Brain microvascular endothelial cell (primary cell): ENCODE results near the gene RYR2.

Experiments used
- DNase-seq: peaks from one replicate; pipeline ENCODE4 v3.0.0-alpha.2; 2020
- H3K27ac ChIP-seq: fragments of 250-450 bp; sonication (Bioruptor Pico); 2 replicates; pipeline ENCODE4 v1.5.1; 2020; ENCODE audit warnings: mild to moderate bottlenecking, moderate library complexity
- H3K27me3 ChIP-seq: fragments of 250-450 bp; sonication (Bioruptor Pico); replicated peaks from 2 replicates; pipeline ENCODE4 v1.5.1; 2020; ENCODE audit warnings: mild to moderate bottlenecking
- H3K36me3 ChIP-seq: fragments of 250-450 bp; sonication (Bioruptor Pico); replicated peaks from 2 replicates; pipeline ENCODE4 v1.5.1; 2020; ENCODE audit warnings: mild to moderate bottlenecking
- H3K4me3 ChIP-seq: 2 replicates; pipeline ENCODE4 v1.5.1; 2011; ENCODE audit warnings: low read depth, mild to moderate bottlenecking, control low read depth, low read length, moderate library complexity
- in situ Hi-C: cut with HindIII; loops from 2 replicates; pipeline ENCODE4 v1.10.0; 2017; ENCODE audit warnings: low sequenced_read_pairs, low pct_ligation_motif_present
- TF ChIP-seq, protein P1 (sequence below): IDR thresholded peaks from 2 replicates; pipeline ENCODE4 v1.5.1; 2011; ENCODE audit warnings: low read depth, mild to moderate bottlenecking, moderate library complexity, low read length, control low read depth, inconsistent platforms; ENCODE audit errors: missing control alignments

RYR2 gene

DNA sequence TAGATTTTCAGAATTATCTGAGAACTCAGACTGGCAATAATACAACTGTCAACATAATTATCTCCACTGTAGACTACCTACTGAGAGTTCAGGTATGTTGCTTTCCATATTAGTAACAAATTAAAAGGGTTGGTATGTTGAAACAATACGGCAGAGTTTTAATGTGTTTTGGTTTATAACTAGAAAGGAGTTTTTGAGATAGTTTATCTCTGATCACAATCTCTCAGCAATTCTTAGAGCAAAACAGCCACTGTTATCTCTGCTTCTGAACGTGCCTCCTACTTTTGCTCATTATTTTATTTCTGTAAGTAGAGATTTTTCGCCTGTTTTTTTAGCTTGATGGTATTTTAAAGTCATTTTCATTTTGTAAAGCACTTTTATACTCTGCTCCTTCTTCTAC is 730.0 kb downstream of the RYR2 start:
- no peak overlapping the region for H3K4me3 ChIP-seq
- H3K27ac ChIP-seq, result no peak overlapping the region
- no peaks in the 10 kb centered on the region for H3K36me3 ChIP-seq
- in situ Hi-C loops, result no loop called here
- H3K27me3 ChIP-seq, result no peaks in the 10 kb centered on the region
- TF ChIP-seq, protein P1, sequence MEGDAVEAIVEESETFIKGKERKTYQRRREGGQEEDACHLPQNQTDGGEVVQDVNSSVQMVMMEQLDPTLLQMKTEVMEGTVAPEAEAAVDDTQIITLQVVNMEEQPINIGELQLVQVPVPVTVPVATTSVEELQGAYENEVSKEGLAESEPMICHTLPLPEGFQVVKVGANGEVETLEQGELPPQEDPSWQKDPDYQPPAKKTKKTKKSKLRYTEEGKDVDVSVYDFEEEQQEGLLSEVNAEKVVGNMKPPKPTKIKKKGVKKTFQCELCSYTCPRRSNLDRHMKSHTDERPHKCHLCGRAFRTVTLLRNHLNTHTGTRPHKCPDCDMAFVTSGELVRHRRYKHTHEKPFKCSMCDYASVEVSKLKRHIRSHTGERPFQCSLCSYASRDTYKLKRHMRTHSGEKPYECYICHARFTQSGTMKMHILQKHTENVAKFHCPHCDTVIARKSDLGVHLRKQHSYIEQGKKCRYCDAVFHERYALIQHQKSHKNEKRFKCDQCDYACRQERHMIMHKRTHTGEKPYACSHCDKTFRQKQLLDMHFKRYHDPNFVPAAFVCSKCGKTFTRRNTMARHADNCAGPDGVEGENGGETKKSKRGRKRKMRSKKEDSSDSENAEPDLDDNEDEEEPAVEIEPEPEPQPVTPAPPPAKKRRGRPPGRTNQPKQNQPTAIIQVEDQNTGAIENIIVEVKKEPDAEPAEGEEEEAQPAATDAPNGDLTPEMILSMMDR, result no peak
- no peak for DNase-seq

DNA sequence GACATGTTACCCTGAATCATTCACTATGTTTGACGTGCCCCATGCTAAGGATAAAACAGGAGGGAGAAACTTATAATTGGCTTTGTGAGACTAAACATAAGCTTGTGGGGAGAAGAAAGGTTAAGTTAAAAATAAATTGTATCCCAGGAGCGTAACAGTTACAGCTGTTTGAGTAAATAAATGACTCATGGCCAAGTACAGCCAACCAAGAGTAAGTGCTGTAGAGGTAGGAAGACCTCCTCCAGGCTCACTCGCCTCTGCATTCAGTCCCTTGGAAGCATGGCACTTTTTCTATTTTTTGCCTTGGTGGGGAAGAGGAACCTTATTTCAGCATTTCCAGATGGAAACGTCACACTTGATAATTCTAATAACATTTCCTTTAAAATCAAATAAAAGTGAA is 732.3 kb downstream of the RYR2 start:
- TF ChIP-seq, protein P1, result no peak
- no peak for DNase-seq
- Histone ChIP-seq H3K36me3 (no peaks in the 10 kb centered on the region), H3K27ac (no peak overlapping the region), H3K27me3 (no peaks in the 10 kb centered on the region), H3K4me3 (no peak overlapping the region)
- in situ Hi-C loops, result no loop called here

DNA sequence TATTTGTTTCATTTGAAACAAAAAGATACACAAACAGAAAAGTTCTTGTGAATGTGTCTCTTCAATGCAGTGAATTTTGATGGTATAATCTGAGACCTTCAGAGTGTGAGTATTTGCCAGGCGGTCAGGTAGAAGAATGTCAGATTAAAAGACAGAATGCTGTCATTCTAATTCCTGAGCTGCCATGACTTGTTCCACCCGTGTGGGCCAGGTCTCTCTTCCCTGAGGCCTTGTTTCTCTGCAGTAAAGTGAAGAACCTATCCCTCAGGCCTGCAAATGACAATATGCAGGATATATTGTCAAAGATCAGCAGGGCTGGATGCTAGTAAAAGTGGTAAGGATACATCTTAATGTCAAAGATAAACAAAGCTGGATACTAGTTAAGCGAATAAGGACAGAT is 737.4 kb downstream of the RYR2 start:
- Histone ChIP-seq H3K36me3 (no peaks in the 10 kb centered on the region), H3K4me3 (no peak overlapping the region), H3K27me3 (no peaks in the 10 kb centered on the region), H3K27ac (no peak overlapping the region)
- no peak for DNase-seq
- TF ChIP-seq, protein P1, result no peak
- in situ Hi-C loops, result no loop called here

DNA sequence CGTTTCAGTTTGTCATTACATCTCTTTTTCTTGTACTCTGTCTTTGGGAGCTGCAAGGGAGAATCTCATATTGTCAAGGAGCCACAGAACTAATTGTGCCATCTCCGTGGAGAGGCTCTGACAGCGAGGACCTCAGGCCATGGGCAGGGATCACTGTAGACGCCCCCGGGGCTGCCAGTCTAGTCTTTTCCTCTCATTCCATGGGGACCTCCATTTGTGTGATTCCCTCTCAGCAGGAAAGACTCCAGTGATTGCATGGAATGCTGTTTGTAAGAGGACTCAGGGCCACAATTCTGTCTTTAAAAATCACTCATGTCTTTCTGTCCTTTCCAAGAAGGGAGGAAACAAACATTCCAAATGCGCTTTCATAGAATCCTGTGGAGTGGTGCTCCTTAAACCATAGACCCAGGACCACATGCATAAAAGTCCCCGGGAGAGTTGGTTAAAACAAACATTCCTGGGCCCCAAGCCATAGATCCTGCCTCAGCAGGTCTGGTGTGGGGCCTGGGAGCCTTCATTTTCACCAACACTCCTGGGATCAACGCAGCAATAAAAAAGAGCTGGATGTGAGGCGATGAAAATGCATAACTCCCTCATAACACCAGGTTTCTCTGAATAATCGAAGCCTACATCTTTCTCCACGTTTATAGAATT is 744.2 kb downstream of the RYR2 start:
- Histone ChIP-seq H3K36me3 (no peaks in the 10 kb centered on the region), H3K27ac (no peak overlapping the region), H3K4me3 (no peak overlapping the region), H3K27me3 (no peaks in the 10 kb centered on the region)
- in situ Hi-C loops, result no loop called here
- TF ChIP-seq, protein P1, result no peak
- DNase-seq, result no peak

DNA sequence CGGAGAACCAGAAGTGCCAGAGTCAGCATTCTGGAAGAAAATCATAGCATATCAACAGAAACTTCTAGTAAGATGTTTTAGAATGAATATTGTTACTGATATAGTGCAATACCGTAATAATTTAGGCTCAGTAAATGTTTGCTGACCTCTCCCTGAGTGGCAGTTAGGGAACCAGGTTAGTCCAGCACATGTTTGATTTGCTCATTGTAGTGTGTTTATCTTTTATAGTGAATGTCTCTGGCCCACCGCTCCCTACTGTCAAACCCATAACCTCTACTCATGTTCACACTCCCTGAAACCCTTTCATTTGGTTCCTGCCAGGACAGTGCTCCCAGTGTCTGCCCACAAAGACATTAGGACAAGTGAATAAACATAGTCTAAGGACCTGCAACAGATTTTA is 746.1 kb downstream of the RYR2 start:
- Histone ChIP-seq H3K36me3 (no peaks in the 10 kb centered on the region), H3K27me3 (no peaks in the 10 kb centered on the region), H3K27ac (no peak overlapping the region), H3K4me3 (no peak overlapping the region)
- TF ChIP-seq, protein P1, result no peak
- DNase-seq, result no peak
- in situ Hi-C loops, result no loop called here

DNA sequence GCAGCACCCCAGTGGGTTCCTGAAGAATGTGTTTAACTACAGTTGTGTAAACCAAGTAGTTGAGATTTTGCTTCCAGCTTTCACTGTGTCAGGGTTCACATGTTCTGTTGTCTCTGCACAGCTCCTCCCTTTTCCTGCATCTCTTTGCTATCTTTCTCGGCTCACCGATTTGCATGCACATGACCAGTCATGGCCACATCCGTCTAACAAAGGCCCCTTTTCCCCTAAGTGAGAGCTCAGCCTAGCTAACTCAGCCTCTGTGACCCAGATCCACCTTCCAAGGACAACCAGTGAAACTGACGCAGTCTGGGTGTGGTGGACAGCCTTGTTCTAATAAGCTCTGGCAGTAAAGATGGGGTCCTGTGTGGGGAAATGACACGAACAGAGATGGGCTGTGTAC is 747.6 kb downstream of the RYR2 start:
- in situ Hi-C loops, result no loop called here

More for the DNA sequence above, 747.6 kb downstream of the RYR2 start:
- TF ChIP-seq, protein P1, result no peak
- Histone ChIP-seq H3K36me3 (no peaks in the 10 kb centered on the region), H3K27ac (no peak overlapping the region), H3K27me3 (no peaks in the 10 kb centered on the region), H3K4me3 (no peak overlapping the region)
- no peak for DNase-seq
